Right forelimb (tissue), 1 donor: ENCODE data around the gene OARD1.
A peak's percentile ranks its signal among the peaks of the same experiment; 100 is the strongest.
"Not testable (repeated sequence)": the region's sequence is repeated elsewhere in the genome, so short reads cannot be mapped to it uniquely, and the experiment has no call there.

ENCODE experiments used
- DNase-seq: peaks from one replicate; pipeline ENCODE4 v3.0.0-alpha.2; 2018

OARD1 gene, protein sequence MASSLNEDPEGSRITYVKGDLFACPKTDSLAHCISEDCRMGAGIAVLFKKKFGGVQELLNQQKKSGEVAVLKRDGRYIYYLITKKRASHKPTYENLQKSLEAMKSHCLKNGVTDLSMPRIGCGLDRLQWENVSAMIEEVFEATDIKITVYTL

DNA sequence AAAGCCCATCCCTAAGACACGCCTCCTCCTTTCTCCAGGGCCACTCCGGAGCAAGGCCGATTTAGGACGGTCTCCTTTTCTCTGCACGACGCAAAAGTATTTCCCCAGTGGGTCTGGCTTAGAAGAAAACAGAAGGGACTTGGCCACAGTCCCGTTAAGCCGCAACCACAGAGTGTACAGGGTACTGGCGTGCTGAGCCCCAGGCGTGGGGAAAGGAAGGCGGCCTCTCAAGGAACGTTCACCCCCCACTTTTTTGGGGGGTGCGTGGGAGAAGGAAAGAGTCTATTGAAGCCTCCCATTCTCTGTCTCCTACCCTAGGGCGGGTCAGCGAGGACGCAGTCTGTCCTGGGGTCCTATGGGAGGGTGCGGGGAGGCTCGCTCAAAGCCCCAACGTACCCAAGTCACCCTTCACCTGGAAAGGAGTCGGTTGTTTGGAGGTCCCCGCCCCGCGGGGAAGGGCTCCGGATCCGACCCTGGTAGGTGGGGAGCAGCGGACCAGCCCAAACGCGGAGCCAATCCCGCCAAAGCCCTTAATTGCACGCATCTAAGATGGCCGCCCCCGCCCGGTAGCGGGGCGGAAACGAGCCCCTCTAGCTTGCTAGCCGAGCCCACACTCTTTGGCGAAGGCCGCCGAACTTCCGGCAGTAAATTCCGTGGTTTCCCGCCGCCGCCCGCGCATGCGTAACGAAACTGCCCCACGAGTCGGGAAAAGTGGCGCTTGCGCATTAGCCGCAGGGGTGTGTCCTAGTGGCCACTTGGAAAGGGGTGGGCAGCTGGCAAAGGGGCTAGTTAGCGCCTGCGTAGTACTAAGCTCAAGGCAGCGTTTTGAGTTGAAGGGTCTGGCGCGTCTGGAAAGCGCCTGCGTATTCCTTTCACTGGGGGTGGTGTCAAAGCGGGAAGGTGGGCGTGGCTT is at the start of gene OARD1:
OARD1 (minus strand) TSS at position 434 of the 913 bp plus-strand sequence. CDS start 722 bp downstream, outside the sequence.
- DNase-seq = peak; percentile 100

DNA sequence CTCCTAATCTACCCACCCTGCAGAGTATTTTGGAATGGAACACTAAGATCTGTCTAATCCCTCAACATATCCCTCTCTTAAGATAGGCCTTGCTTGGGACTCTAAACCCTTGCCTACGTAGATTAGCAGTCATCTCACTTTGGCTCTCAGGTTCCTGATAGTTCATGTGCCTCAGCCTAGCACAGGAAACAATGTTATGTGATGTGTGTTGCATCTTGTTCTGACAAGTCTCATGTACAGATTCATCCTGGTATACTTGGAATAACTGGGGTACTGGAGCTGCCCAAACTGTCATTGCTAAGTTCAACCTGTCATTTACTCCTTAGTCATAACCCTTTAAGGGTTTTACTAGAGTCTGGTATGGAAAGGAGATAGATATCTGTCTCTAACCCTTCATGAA is 47.9 kb upstream of the OARD1 start:
- DNase-seq = no peak

DNA sequence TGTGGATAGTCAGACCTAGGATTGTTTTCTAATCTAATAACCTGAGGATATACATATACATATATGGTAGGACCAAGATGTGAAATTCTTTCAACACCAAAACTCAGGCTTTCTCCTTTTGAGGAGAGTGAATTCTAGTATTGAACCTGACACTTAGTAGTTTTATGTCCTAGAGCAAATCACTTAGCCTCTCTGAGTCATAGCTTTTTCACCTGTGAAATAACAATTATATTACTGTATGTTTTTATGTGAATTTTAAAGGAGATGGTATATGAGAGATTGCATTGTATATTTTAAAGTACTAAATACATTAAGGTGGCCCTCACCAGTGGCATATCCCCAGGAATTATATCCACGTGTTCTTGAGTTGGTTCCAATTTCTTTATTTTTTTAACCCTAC is 47.4 kb upstream of the OARD1 start:
- DNase-seq = no peak

DNA sequence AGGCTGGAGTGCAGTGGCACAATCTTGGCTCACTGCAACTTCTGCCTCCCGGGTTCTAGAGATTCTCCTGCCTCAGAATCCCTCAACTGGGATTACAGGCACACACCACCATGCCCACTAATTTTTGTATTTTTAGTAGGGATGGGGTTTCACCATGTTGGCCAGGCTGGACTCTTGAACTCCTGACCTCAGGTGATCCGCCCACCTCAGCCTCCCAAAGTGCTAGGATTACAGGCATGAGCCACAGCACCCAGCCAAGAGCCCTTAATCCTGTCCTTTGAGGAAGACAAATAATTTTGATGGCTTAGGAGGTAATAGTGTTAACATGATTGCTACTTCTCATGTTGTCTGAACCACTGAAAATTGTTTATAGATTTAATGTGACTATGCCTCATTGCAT is 42.9 kb upstream of the OARD1 start:
- not testable (repeated sequence) for DNase-seq

DNA sequence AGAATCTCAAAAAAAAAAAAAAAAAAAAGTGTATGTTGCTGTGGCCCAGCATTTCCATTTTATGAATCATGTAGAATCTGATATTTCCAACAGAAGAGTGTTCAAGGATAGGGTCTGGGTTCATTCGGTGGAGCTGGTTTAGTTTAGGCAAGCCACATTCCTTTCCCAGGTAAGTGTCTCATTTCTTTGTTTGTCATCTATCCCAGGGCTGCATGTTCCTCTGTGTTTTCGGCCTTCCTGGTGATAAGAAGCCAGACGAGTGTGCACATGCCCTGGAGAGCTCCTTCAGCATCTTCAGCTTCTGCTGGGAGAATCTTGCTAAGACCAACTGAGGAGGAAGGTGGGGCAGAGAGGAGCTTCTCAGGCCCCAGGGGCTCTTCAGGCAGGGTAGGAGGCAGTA is 38.9 kb upstream of the OARD1 start:
- no peak for DNase-seq

DNA sequence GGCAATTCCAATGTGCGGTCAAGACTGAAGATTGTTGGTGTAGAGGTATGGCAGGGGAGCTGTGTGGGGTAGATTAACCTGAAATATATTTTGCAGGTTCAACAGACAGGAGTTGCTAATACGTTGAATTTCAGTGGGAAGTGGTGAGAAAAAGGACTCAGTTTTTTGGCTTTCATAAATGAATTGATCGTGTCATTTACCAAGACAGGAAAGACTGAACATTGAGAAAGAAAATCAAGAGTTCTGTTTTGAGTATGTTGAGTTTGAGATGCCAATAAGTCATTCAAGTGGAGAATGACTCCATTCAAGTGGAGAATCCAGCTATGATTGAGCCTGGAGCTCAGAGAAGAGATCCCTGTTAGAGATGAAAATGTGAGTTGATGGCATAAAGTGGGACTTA is 31.7 kb upstream of the OARD1 start:
- no peak for DNase-seq

DNA sequence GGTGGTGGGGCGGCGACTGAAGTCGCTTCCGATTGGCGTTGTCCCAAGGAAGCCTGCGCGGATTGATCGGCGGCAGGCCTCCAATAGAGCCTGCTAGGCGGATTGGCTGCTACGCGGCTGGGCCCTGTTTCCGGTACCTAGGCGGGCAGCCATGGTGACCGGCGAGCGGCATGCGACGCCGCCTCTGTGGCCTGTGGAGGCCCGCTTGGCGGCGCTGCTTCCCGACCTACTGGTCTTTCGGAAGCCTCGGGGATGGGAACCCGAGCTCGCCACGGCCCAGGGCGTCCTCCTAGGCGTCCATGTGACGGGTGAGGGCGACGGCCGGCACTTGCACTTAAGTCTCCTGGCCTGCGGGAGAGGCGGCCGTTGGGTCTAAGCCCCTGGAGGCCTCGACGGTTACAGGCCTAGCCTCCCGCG is 28.7 kb upstream of the OARD1 start:
- peak; percentile 45 for DNase-seq

DNA sequence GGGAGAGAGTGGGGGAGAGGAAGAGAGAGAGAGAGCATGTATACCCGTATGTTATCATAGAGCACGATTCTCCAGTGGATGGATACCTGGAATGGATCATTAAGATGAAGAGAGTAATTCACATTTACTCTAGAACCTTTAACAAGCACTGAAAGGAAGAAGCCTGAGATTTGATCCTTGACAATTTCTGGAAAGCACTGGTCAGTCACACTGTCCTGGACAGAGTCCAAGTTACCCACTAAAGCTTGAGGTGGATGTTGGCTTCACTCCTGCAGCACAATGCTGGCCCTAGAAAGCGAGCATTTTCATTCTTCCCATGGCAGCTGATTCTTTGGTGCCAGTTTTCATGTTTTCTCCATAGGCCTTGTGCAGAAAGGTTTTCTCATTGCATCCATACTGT is 26.2 kb upstream of the OARD1 start:
- no peak for DNase-seq

DNA sequence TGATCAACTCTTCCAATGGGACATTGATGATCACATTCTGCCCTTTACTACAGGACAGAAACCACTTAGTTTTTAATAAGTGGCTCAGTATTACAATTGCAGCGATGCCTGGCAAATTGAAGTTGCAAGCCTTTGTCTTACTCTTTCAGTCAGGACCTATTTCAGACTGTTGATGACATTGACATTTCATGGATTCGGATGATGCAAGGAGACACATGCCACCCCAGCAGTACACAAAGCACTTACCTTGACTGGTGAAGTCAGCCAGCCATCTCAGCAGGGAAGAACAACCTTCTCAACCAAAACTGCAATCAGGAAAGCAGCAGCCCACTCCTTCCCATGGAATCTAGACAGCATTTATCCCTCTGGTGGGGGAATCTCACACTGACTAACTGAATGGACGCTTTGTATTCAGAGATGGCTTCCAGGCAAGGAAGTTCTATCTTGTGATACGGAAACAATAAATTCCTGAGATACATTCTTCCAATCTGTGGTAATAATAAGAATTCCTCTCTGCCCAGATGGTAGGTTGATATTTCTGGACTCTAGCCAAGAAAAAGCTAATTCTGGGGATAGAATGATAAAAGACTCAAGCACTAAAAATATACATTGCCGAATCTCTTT is 25.4 kb upstream of the OARD1 start:
- DNase-seq = no peak

DNA sequence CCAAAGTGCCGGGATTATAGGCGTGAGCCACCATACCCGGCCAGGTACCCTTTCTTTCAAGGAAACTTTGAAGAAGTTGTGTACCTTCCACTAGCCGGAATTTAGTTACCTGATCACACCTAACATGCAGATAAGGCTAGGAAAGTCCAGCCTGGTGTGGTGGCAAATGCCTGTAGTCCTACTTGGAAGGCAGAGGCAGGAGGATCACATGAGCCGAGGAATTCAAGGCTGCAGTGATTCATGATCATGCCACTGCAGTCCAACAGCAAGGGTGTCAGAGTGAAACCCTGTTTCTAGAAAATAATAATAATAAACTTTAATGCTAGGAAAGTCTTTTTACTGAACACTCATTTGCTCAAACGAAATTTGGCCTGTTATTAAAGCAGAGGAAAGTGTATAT is 21.6 kb upstream of the OARD1 start:
- DNase-seq = no peak

DNA sequence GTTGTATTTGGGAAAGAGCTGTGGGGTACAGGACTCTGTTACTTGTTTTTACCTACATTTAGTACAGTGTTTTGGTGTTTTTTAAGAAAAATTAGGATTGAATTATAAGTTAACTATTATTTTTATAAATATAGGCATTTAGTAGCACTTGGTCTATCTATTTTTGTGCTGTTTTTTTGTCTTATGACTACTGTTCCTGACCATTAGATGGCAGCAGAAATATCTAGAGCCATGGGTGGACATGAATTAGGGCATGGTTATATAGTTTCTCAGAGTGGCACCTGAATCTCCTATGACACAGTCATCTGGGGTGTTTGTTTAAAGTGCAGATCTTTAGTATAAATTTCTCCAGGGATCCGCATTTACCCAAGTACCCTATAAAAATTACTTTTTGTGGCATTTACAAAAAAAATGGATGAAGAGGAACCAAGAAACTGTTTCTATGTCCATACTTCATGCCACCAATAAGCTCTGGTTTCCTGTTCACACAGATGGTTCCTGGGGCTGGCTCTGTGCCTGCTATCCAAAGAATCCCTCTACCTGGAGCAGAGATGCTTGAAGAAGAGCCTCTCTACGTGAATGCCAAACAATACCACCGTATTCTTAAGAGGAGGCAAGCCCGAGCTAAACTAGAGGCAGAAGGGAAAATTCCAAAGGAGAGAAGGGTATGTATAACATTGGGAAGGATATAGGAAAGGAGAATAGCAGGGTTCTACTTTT is 20.4 kb upstream of the OARD1 start:
- no peak for DNase-seq

DNA sequence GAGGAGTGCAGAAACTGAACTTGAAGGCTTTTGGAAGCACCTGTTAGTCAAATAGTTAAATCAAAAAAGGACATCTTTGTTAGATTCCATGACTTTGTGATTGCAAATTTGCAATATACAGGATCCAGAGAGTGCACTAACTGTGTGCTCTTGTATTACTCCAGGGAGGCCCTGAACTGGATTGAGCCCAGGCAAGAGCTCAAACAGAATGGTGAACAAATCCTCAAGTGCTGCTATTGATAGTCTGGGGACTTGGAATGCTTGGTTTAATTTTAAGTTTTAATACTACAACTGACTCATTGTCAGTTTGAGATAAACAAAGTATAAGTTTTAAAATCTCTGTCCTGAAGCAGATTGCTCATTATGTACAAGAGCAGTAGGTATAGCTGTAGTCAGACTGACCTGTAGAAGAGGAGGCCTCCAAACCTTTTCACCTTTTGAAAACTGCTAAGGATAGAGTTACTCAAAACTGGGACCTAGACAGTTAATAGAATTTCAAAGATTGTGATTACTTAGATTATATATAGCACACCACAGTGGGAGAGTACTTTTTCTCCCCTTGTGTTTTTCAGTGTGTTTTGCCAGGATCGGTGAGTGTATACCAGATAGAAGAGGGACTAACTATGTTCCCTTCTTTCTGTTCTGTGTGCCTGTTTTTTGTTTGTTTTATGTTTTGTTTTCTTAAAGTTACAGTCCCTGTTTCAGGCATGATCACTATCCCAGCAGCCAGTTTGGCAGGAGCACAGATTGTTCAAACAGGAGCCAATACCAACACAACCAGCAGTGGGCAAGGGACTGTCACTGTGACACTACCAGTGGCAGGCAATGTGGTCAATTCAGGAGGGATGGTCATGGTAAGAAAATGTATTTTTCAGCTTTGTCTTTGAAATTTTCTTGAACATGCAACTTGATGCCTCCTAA is 18.9 kb upstream of the OARD1 start:
- no peak for DNase-seq

DNA sequence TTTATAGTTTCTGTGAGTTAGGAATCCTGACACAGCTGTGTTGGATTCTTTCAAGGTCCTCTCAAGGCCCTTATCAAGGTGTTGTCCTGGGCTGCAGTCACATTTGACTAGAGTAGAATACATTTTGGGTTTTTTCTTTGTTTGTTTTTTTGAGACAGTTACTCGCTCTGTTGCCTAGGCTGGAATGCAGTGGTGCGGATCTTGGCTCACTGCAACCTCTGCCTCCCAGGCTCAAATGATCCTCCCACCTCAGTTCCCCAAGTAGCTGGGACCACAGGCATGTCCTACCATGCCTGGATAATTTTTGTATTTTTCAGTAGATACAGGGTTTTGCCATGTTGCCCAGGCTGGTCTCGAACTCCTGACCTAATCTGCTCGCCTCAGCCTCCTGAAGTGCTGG is 16.3 kb upstream of the OARD1 start:
- DNase-seq = no peak

DNA sequence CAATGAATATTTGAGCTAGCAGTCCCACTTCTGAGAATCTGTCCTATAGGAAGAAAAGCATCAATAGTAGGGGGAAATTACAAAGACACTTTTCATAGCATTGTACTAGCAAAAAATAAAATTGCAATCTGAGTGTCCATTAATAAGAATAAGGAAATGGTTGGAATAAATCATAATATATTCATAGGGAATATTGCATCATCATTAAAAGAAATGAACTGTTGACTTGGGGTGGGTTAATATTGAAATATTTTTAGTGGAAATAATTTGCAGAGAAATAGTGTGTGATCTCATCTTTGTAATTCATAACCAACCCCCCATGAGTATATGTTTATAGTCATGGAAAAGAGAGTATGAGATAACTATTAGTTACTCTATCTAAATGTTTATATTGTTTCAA is 13.0 kb upstream of the OARD1 start:
- DNase-seq = no peak

DNA sequence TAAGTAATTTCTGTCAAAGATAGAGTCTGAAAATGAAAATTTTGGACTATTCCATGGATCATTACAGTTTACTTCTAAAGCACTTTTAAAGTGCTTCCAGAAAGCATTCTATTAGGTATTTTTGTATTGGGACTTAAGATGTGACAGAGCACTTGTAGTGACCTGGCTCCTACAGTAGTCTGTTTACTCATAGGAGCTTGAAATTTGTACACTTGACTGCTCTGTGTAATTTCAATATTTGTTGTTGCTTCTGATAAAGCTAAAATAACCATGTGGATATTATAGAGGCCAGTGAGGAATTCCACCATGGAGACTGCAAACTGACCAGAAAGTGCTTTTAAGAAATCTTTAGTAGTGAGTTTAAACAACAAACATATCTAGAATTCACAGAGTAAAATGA is 10.9 kb upstream of the OARD1 start:
- DNase-seq = no peak

DNA sequence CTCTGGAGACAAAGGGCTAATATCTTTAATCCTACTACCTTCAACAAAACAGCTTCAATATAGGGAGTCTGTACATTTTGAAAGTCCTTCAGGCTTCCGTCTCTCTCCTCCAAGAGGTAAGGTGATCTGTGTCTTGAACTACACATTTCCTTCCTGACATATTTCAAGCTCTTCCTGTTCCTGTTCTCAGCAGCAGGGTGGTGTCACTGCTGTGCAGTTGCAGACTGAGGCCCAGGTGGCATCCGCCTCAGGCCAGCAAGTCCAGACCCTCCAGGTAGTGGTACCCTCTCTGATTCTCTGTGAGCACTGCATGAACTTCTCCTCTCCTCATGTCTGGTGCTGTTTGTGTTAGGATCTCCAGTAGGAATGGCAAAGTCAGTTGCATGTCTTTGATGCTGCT is 8.5 kb upstream of the OARD1 start:
- no peak for DNase-seq

DNA sequence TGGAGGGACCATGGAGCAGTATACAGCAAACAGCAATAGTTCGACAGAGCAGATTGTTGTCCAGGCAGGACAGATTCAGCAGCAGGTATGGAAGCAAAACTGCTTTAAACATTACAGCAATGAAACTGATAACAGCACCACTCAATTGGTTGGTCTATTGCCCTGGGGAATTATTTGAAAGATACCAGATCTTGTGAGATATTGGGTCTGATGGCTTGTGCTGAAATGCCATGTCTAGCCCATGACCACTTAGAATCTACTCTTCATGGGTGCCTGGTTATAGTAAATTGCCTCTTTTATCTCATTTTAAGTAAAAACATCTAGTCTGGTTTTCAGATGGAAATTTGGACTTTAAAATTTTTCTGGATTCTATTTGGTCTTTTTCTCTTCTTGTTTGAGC is 6.9 kb upstream of the OARD1 start:
- no peak for DNase-seq

DNA sequence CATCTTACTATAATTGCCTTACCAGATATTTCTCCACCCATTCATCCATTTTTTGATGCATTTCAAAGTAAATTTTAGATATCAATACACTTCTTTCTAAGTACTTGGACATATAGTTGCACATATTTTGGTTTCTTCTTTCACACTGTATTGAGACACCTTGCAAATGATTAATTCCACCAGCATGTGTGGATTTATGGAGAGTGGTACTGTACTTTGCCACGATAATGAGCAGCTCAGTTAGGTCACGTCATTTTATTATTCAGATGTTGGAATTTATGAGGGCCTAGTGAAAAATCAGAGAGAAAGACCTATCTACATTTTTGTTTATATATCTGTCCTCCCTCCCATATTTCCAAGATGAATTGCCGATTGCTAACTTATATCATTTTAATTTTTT is 5.9 kb upstream of the OARD1 start:
- no peak for DNase-seq

DNA sequence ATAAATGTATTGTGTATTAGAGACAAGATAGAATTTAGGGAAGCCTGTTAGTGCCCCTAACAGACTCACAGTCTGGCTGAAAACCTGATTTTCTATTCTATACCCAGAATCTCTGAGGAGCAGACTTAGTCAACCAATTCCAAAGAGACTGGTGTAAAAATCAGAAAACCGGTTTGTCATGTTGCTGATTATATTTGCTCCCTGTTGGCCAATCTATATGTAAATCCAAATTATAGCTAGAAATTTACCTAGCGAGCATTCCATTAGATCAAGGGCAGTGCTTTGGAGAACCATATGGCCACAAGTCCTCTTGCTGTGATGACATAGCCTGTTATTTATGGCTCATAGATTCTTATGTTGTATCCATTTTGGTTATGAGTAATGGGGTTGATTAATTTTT is 5.4 kb upstream of the OARD1 start:
- no peak for DNase-seq

DNA sequence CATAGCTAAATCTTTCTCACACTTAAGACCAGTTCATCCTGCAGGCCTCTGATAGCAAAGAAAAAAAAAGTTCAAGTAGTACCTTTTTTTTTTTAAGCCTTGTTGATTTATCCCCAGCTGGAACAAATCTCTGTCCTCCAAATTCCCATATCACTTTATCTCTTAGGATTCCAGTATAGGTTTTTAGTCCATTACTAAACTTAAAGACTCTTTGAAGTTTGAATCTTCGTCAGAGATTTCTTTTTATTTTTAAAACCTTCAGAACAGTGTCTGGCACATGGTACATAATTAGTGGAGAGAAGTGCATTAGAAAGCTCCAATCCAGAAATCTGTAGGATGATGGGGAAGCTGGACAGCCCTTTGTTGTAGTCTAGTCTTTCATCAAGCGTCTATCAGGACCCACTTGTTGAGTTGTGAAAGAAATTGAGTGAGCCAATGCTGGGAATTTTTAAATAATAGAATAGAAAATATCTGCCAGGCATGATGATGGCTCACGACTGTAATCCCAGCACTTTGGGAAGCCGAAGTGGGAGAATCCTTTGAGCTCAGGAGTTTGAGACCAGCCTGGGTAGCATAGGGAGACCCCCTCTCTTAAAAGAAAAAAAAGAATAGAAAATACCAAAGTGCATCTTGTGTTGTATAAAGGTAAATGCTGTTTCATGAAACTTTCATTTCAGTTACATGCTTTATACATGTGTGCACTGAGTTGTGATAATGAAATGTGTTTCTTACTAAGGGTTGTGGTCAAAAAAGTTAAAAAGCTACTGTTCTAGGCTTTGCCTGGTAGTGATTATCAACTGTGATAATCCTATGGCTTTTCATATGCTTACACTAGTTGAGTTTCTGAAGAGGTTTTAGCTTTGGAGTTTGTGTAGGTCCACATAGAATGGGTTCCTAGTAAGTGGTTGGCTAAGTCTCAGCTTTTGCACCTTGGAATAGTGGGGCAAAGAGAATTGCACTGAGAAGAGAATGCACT is 3.8 kb upstream of the OARD1 start:
- DNase-seq = no peak
